CD4-positive, alpha-beta T cell (primary cell): ENCODE measurements around the gene ABHD8. TPM values are rescaled to one million over a fixed set of nuclear protein-coding genes. Genes with fewer than 3 reads are reported as not detected.
"Not testable (repeated sequence)": the region's sequence is repeated elsewhere in the genome, so short reads cannot be mapped to it uniquely, and the experiment has no call there.

ENCODE experiments used
- ATAC-seq: fragments of 200-7000 bp; cut with Tn5 transposase; one replicate; pipeline ENCODE4 v1.10.0; 2022; ENCODE audit warnings: mild to moderate bottlenecking; ENCODE audit not compliant: poor library complexity
- CTCF ChIA-PET: fragments of 350-600 bp; sonication (Branson Sonifier 250); formaldehyde crosslinking; loops from one replicate; lab custom pipeline; 2021; ENCODE audit warnings: antibody characterized with exemption, inconsistent platforms; lab: Charles Lee
- POLR2A ChIA-PET: fragments of 350-600 bp; sonication (Branson Sonifier 250); formaldehyde crosslinking; loops from one replicate; lab custom pipeline; 2021; ENCODE audit warnings: antibody characterized with exemption, inconsistent platforms; lab: Charles Lee
- DNase-seq, 14 experiments: peaks; one replicate each; pipeline ENCODE4 v3.0.0-alpha.2; 2013 to 2020; ENCODE audit warnings: mixed read lengths in 2 of 14
- H3K27ac ChIP-seq, 2 donors: one replicate each; pipeline versions ENCODE4 v1.5.1 to v1.7.0; 2013; ENCODE audit warnings: low read length in 2 of 2, low read depth in 1 of 2, mild to moderate bottlenecking in 1 of 2
- H3K27me3 ChIP-seq, 2 experiments: 1 replicate in 1 of 2; 2 replicates in 1 of 2; pipeline versions ENCODE4 v1.6.1 to v1.7.0; 2013; ENCODE audit warnings: low read length in 2 of 2, control low read depth in 1 of 2, mild to moderate bottlenecking in 1 of 2, moderate library complexity in 1 of 2; ENCODE audit not compliant: insufficient read depth in 2 of 2, control insufficient read depth in 1 of 2
- H3K36me3 ChIP-seq: one replicate; pipeline ENCODE4 v1.6.1; 2013; ENCODE audit warnings: low read length, control low read depth; ENCODE audit not compliant: insufficient read depth
- H3K4me1 ChIP-seq: one replicate; pipeline ENCODE4 v1.6.1; 2013; ENCODE audit warnings: low read length, control low read depth; ENCODE audit not compliant: insufficient read depth
- H3K4me3 ChIP-seq: one replicate; pipeline ENCODE4 v1.5.1; 2013; ENCODE audit warnings: mild to moderate bottlenecking, low read length, moderate library complexity
- H3K9me3 ChIP-seq, 2 experiments: 1 replicate in 1 of 2; 2 replicates in 1 of 2; pipeline versions ENCODE4 v1.6.1 to v1.7.0; 2013; ENCODE audit warnings: low read length in 2 of 2, mild to moderate bottlenecking in 2 of 2, control low read depth in 1 of 2, moderate library complexity in 1 of 2; ENCODE audit not compliant: control insufficient read depth in 1 of 2, insufficient read depth in 1 of 2
- H3K27ac Mint-ChIP-seq: one replicate; pipeline ENCODE4 v1.8.0; 2020; ENCODE audit warnings: mixed read lengths
- H3K27me3 Mint-ChIP-seq: one replicate; pipeline ENCODE4 v1.8.0; 2021; ENCODE audit warnings: mixed read lengths
- H3K36me3 Mint-ChIP-seq: one replicate; pipeline ENCODE4 v1.8.0; 2021; ENCODE audit warnings: low read depth, mixed read lengths
- H3K4me1 Mint-ChIP-seq: one replicate; pipeline ENCODE4 v1.8.0; 2021; ENCODE audit warnings: low read depth, mixed read lengths
- H3K4me3 Mint-ChIP-seq: one replicate; pipeline ENCODE4 v1.8.0; 2020; ENCODE audit warnings: mild to moderate bottlenecking, mixed read lengths
- H3K9me3 Mint-ChIP-seq: one replicate; pipeline ENCODE4 v1.8.0; 2020; ENCODE audit warnings: mixed read lengths
- CTCF ChIP-seq: fragments of 200-600 bp; IDR thresholded peaks from one replicate; pipeline ENCODE4 v1.8.0; 2022; ENCODE audit warnings: antibody characterized with exemption, mild to moderate bottlenecking
- intact Hi-C, 2 experiments: fragments of 100-400 bp; cut with DNase I in 1 of 2; cut with micrococcal nuclease in 1 of 2; formaldehyde crosslinking; loops; one replicate each; pipeline versions ENCODE4 v1.15.1 to v1.9.0; 2023 to 2025; cut with DNase I, micrococcal nuclease
- total RNA-seq, 174 experiments: library from RNA in 2 of 174; stranded (reverse) in 2 of 174; gene quantifications; one replicate each; pipeline ENCODE4 v1.2.3 and lab custom pipeline; 2021 to 2026

ABHD8 gene
- total RNA-seq, 2 experiments from 2014 or later, result 4.4 to 4.6 TPM

DNA sequence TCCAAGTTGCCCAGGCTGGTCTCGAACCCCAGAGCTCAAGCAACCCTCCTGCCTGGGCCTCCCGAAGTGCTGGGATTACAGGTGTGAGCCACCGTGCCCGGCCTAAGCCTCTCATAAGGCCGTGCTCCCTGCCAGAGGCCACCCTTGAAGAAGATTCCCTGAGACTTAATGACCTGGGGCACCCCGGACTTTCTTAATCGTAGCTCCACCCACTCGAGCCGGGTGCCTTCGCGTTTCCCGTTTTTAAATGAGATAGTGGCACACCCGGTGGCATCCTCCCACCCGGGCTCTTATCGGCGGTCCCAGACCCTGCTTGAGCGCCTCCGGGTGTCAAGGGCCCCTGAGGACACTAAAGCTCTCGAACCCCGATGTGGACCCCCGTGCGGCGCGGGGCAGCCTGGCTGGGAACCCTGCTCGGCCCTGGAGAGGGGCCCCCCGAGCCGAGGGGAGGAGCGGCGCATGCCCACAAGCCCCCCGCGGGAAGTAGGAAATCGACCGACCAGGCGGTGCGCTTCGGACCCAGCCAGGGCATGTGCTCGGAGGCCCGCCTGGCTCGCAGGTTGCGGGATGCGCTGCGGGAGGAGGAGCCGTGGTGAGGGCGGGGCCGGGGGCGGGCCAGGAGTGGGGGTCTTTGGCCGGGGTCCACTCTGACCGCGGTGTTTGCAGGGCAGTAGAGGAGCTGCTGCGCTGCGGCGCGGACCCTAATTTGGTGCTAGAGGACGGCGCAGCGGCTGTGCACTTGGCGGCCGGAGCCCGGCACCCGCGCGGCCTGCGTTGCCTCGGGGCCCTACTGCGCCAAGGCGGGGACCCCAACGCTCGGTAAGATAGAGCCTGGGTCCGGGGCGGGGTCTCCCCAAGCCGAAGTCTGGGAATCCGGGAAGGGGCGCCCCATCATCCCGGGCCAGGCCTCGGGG is 21.6 kb downstream of the ABHD8 start, which contains the start of gene ANKLE1:
ANKLE1 (plus strand) TSS at position 511 of the 914 bp plus-strand sequence; CDS start at position 531, 20 bp downstream.
- Histone ChIP-seq H3K4me3 (peak within 1 kb of the TSS; percentile 51), H3K27me3 (peaks cover 0 to 5% of the 10 kb centered on the region in 2 experiments), H3K4me1 (peaks cover 20% of the 10 kb centered on the region), H3K36me3 (peaks cover 17% of the 10 kb centered on the region), H3K9me3 (no peaks in the 10 kb centered on the region), H3K27ac (no peak within 1 kb of the TSS)
- H3K27me3 Mint-ChIP-seq, result peaks cover 11% of the 10 kb centered on the region
- intact Hi-C loops, result loop anchor here (1.0 to 2.0 kb wide), 5 partner anchors 21 to 510 kb away; no protein-coding TSS in a partner anchor
- peak within 1 kb of the TSS; percentile 63 for H3K4me3 Mint-ChIP-seq
- CTCF ChIA-PET, result interaction anchor here (0.7 to 3.5 kb wide), 7 partner anchors 11 to 944 kb away, joined by 3 to 21 read pairs (median 4); partner anchors contain the start of gene MRPL34
- POLR2A ChIA-PET, result interaction anchor here (0.8 to 1.7 kb wide), 4 partner anchors 15 to 66 kb away, joined by 3 to 4 read pairs (median 4); partner anchors contain the start of genes BABAM1 and USE1
- H3K9me3 Mint-ChIP-seq, result no peaks in the 10 kb centered on the region
- TF ChIP-seq CTCF, result no peak
- DNase-seq, result peak in 7 of 14 experiments; percentile 19 to 62 (median 45)
- peaks cover 10% of the 10 kb centered on the region for H3K4me1 Mint-ChIP-seq
- no peak within 1 kb of the TSS for H3K27ac Mint-ChIP-seq
- peaks cover 11% of the 10 kb centered on the region for H3K36me3 Mint-ChIP-seq
- ATAC-seq, result no peak

GRCh38 chr19:17279436-17279835 is 23.8 kb downstream of the ABHD8 start:
- intact Hi-C loops, result no loop called here
- H3K27me3 Mint-ChIP-seq, result peaks cover 11% of the 10 kb centered on the region
- ChIA-PET CTCF (no interaction called here), POLR2A (interaction anchor here (1.5 kb wide), 1 partner anchor 95 kb away, joined by 3 read pairs; no protein-coding TSS in a partner anchor)
- peaks cover 0 to 5% of the 10 kb centered on the region in 2 experiments for H3K27me3 ChIP-seq
- peaks cover 10% of the 10 kb centered on the region for H3K4me1 Mint-ChIP-seq
- H3K27ac Mint-ChIP-seq, result no peak overlapping the region
- ATAC-seq, result no peak
- no peaks in the 10 kb centered on the region for H3K9me3 ChIP-seq
- H3K27ac ChIP-seq, result no peak overlapping the region
- no peak for TF ChIP-seq CTCF
- H3K36me3 Mint-ChIP-seq, result peaks cover 28% of the 10 kb centered on the region
- no peak overlapping the region for H3K4me3 Mint-ChIP-seq
- no peak for DNase-seq
- no peak overlapping the region for H3K4me3 ChIP-seq
- H3K36me3 ChIP-seq, result peaks cover 37% of the 10 kb centered on the region
- no peaks in the 10 kb centered on the region for H3K9me3 Mint-ChIP-seq
- H3K4me1 ChIP-seq, result peaks cover 20% of the 10 kb centered on the region

DNA sequence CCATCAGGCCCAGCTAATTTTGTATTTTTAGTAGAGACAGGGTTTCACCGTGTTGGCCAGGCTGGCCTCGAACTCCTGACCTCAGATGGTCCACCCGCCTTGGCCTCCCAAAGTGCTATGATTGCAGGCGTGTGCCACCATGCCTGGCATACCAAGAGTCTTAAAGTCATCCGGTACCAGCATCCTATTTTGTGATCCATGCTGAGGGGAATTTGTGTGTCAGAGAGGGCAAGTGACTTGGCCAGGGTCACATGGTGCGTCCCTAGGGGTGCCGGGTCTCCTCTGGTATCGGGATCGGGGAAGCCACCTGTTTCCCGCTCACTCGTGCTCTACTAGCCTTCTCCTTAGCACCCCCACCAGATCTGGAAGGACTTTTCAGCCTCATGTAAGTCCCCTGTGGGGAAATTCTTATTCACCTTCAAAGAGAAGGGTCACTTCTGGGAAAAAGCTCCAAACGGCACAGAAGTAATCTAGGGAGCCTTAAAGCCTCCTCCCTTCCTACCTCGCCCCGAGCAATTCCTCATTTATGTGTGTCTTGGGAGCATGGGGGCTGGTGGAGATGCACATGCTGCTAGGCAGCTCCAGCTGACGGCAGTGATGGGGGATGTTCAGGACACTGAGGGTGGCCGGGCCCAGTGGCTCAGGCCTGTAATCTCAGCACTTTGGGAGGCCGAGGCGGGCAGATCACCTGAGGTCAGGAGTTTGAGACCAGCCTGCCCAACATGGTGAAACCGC is 27.6 kb downstream of the ABHD8 start:
- Mint-ChIP-seq H3K27me3 (no peaks in the 10 kb centered on the region), H3K27ac (no peak overlapping the region), H3K36me3 (peaks cover 48% of the 10 kb centered on the region), H3K4me3 (no peak overlapping the region), H3K9me3 (no peaks in the 10 kb centered on the region), H3K4me1 (no peaks in the 10 kb centered on the region)
- ATAC-seq (no peak), DNase-seq (no peak)
- no peak overlapping the region for H3K27ac ChIP-seq
- no peak overlapping the region for H3K4me3 ChIP-seq
- ChIA-PET CTCF (no interaction called here), POLR2A (no interaction called here)
- TF ChIP-seq CTCF, result no peak
- no peaks in the 10 kb centered on the region for H3K27me3 ChIP-seq
- no peaks in the 10 kb centered on the region for H3K9me3 ChIP-seq
- intact Hi-C loops, result no loop called here
- peaks cover 59% of the 10 kb centered on the region for H3K36me3 ChIP-seq
- H3K4me1 ChIP-seq, result no peaks in the 10 kb centered on the region

- H3K9me3 Mint-ChIP-seq, H3K27ac Mint-ChIP-seq, H3K4me3 Mint-ChIP-seq, H3K27me3 Mint-ChIP-seq, intact Hi-C loops, H3K4me1 Mint-ChIP-seq, ATAC-seq, DNase-seq, H3K27me3 ChIP-seq, H3K27ac ChIP-seq, H3K4me3 ChIP-seq, H3K4me1 ChIP-seq, H3K9me3 ChIP-seq, CTCF ChIA-PET: not testable (repeated sequence)
- H3K36me3 ChIP-seq, result peaks cover 64% of the 10 kb centered on the region
- POLR2A ChIA-PET, result interaction anchor here (0.6 kb wide), 1 partner anchor 8 kb away, joined by 3 read pairs; no protein-coding TSS in a partner anchor
- H3K36me3 Mint-ChIP-seq, result peaks cover 54% of the 10 kb centered on the region
These were observed 28.3 kb downstream of the ABHD8 start for GRCh38 chr19:17274892-17275291.
